NCI-H1694 (cell line): Measurements from ENCODE around the gene GOLGA2.

ENCODE experiments used
- DNase-seq: peaks from one replicate; lab custom pipeline; 2025; lab: John Stamatoyannopoulos, UW

GOLGA2 gene

DNA sequence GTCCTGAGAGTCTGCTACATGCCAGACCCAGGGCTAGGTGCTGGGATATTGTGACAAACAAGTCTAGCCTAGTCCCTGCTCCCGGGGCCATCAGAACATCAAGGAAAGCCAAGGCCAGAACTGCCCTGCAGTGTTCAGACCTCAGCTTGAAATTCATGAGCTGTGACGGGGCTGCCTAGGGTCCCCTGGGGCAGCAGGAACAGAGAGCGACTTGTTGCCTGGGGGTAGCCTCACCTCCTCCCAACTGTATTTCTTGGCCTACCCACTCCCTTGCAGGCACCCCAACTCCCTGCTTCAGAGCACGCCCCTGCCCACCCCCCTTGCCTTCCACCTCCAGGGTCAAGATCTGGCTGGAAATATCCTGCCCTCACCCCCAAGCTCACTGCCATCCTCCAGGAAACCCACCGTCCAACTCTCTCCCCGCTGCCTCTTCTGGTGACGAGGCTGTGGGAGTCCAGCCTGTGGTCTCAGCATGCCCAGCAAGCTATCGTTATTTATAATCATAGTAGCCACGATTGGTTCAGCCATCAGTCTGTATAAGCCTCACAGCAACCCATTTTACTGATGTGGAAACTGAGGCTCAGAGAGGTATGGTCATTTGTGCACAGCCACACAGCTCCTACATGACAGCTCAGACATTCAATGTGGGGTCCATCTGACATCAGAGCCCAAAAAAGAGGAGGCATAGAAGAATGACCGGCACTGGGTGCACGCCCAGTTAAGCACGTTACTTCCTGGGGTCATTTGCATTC is 61.9 kb downstream of the GOLGA2 start:
- no peak for DNase-seq

DNA sequence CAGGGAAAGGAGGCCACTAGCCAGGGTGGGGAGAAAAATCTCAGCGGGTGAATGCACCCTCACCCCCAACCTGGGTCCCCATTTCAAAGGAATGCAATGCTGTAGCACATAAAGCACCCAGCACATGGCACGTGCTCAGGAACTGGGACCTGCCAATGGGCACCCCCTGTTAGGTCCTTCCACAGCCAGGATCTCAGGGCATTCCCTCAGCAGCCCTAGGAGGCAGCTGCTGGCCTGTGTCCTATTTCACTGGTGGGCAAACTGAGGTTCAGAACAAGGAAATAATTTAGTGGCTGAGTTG is 63.9 kb downstream of the GOLGA2 start:
- no peak for DNase-seq

DNA sequence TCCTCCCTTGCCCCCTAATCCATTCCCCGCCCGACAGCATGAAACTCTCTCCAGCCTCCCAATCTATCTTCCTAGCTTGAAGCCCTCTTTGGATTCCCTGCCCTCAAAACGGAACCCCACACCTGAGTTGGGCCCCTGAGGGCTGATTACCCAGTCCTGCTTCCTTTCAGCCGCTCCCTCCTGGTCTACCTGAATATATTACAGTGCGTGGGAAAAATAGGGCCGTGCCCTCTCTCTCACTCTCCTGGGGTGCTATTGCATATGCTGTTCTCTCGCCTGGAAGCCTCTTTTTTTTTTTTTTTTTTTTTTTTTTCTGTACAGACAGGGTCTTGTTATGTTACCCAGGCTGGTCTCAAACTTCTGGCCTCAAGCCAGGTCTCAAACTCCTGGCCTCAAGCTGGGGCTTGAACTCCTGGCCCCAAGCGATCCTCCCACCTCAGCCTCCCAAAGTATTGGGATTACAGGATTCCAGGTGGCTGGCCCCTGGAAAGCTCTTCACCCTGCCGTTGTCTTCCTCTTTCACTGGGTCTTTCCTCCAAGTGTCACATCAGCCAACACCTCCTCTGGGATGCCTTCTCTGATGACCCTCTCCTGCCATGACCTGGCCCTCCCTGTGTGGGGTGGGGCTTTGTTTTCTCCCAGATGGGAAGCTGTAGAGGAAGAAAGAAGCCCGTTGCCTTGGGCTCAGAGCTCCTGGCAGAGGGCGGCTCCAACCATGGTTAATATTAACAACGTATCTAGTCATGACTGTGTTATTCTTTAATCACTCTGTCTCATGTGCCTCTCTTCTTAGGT is 64.4 kb downstream of the GOLGA2 start:
- no peak for DNase-seq

DNA sequence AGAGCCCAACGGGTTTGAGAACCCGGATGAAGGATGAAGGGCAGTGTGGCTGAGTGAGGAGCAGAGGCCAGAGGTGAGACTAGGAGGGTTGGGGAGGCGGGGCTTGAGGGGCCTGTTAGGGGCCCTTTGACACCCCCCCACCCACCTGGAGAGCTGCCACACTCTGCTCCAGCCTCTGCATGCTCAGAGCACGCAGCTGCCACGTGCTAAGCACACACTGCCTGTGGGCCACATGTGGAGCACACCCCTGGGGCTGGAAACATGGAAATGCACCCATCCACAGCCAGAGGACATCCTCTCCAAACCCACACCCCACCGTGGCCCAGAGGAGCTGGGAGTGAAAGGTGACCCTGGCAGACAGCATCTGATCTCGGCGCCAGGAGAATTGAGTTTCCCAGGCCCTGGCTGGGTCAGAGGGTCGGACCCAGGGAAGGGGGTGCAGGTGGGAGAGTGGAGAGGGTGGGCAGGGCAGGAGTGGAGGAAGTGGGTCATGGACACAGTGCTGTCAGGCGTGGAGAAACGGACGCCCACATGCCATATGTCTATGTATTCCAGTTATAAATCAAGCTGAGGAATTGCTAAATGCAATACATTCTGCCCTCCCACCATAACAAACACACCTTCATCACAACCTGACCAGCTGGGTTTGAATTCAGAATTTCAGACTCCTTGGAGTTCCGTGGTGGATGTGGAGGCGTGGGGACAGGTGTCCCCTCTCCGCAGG is 66.7 kb downstream of the GOLGA2 start:
- peak; percentile 19 for DNase-seq

DNA sequence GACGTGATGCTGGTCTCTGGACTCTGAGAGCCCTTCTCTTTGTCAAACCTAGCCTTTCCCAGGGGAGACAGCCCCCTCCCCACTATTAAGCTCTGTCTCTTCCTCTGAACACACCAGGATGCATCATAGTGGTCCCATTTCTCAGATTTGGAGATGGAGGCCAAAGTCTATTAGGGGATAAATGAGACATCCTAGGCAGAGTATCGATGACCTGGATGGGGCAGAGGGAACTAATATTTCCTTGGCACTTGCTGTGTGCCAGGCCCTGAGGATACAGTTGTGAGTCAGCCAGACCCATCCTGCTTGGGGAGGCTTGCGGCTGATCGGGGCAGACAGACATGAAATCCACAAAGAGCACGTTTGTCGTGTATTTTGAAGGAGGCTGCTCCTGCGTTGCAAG is 67.4 kb downstream of the GOLGA2 start:
- no peak for DNase-seq

DNA sequence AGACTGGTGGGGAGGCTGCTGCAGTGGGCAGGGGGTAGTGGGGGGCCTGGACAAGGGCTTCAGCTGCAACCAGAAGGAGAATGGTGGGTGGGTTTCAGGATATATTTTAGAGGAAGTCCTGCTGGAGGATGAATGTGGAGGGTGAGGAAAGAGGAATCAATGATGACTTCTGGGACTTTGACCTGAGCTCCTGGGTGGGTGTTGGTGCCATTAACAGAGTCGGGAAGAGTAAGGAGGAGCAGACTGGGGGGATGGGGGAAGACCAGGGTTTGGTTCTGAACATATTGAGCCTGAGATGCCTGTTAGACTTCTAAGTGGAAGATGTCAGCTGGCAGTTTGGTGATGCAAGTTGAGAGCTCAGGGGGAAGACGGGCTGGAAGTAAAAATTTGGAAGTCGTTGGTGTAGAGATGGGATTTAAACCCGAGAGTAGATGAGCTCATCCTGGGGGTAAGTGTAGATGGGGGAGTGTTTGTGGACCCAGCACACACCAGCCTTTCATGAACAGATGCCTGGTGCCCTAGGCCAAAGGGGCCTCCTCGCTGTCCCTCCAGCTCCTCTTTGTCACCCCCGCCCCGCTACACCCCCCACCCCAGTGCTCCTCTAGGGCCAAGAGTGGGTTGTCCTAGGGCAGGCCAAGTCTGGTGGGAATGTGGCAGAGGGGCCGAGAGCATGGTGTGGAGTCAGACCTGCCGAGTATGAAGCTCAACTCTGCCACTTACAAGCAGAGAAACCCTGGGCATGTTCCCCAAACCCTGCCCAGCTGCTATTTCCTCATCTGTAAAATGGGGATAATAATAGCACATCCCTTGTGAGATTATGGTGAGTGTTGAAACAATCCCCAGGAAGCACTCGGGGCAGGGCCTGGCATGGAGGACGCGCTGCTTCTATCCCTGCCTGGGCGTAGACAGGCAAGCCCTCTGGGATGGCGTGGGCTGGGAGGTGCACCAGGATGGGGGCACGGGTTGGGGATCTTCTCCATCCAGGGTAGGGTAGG is 68.6 kb downstream of the GOLGA2 start:
- no peak for DNase-seq

DNA sequence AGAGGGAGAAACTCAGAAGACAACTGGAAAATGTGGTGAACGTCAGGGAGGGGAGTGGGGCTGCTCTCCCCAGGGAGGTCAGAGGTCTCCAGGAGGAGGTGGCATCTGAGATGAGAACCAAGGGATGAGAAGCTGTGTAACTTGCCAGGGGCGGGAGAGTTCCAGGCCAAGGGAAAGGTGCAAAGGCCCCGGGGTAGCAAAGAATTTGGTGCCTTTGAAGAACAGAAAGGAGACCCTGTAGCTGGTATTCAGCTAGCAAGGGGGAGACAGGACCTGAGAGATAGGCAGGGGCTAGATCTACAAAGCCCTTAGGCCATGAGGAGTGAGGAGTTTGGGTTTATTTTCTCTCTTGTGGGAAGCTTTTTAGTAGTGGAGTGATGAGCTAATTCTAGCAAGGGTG is 69.3 kb downstream of the GOLGA2 start:
- DNase-seq: no peak
